WTC11 (cell line): Measurements from ENCODE around the gene HNF1A. TPM values are rescaled to one million over a fixed set of nuclear protein-coding genes. Genes with fewer than 3 reads are reported as not detected.

Experiments
- ATAC-seq: fragments of 200-7000 bp; cut with Tn5 transposase; 2 replicates; pipeline ENCODE4 v1.10.0; 2021; ENCODE audit warnings: mild to moderate bottlenecking, moderate library complexity
- CTCF ChIA-PET: fragments of 300-600 bp; sonication (Branson Sonifier 250); formaldehyde crosslinking; loops from one replicate; lab custom pipeline; 2021; ENCODE audit warnings: antibody characterized with exemption; lab: Charles Lee
- POLR2A ChIA-PET: fragments of 350-600 bp; sonication (Branson Sonifier 250); formaldehyde crosslinking; loops from one replicate; lab custom pipeline; 2021; ENCODE audit warnings: antibody characterized with exemption; lab: Charles Lee
- DNase-seq: peaks from one replicate; pipeline ENCODE4 v3.0.0; 2021; ENCODE audit warnings: low spot score
- H3K27ac Mint-ChIP-seq: 2 replicates; pipeline ENCODE4 v1.8.0; 2021; ENCODE audit warnings: mixed read lengths
- H3K27me3 Mint-ChIP-seq: 2 replicates; pipeline ENCODE4 v1.8.0; 2021; ENCODE audit warnings: low read depth, mild to moderate bottlenecking, moderate library complexity, mixed read lengths
- H3K36me3 Mint-ChIP-seq: 2 replicates; pipeline ENCODE4 v1.8.0; 2021; ENCODE audit warnings: mixed read lengths
- H3K4me1 Mint-ChIP-seq: 2 replicates; pipeline ENCODE4 v1.8.0; 2022; ENCODE audit warnings: mixed read lengths
- H3K4me3 Mint-ChIP-seq: 2 replicates; pipeline ENCODE4 v1.8.0; 2021; ENCODE audit warnings: mild to moderate bottlenecking, moderate library complexity, mixed read lengths
- H3K9me3 Mint-ChIP-seq: 2 replicates; pipeline ENCODE4 v1.8.0; 2021; ENCODE audit warnings: mixed read lengths
- ESRRA ChIP-seq: sonication (generic); formaldehyde crosslinking; IDR thresholded peaks from 2 replicates; pipeline ENCODE4 v1.8.1; 2022; ENCODE audit warnings: mild to moderate bottlenecking, missing genetic modification reagents, borderline replicate concordance
- ETV6 ChIP-seq: sonication (generic); formaldehyde crosslinking; IDR thresholded peaks from 2 replicates; pipeline ENCODE4 v1.8.1; 2022; ENCODE audit warnings: mild to moderate bottlenecking, missing genetic modification reagents
- GTF2I ChIP-seq: fragments of 250-450 bp; sonication (Bioruptor Pico); conservative IDR thresholded peaks from 2 replicates; pipeline ENCODE4 v1.4.0; 2021; ENCODE audit warnings: mild to moderate bottlenecking
- MXD4 ChIP-seq: fragments of 250-450 bp; sonication (Bioruptor Pico); IDR thresholded peaks from 2 replicates; pipeline ENCODE4 v1.8.0; 2021; ENCODE audit warnings: mild to moderate bottlenecking, moderate library complexity, borderline replicate concordance
- MYBL2 ChIP-seq: sonication (generic); formaldehyde crosslinking; IDR thresholded peaks from 2 replicates; pipeline ENCODE4 v1.8.1; 2023; ENCODE audit warnings: mild to moderate bottlenecking, moderate library complexity, missing genetic modification reagents
- NFE2L1 ChIP-seq: sonication (generic); formaldehyde crosslinking; IDR thresholded peaks from 2 replicates; pipeline ENCODE4 v1.8.1; 2023; ENCODE audit warnings: missing genetic modification reagents
- NR3C1 ChIP-seq: sonication (generic); formaldehyde crosslinking; conservative IDR thresholded peaks from 2 replicates; pipeline ENCODE4 v1.8.1; 2023; ENCODE audit warnings: low read depth, mild to moderate bottlenecking, missing genetic modification reagents
- RORB ChIP-seq: fragments of 250-450 bp; sonication (Bioruptor Pico); IDR thresholded peaks from 2 replicates; pipeline ENCODE4 v1.9.0; 2021; ENCODE audit warnings: mild to moderate bottlenecking
- SOX15 ChIP-seq: fragments of 250-450 bp; sonication (Bioruptor Pico); IDR thresholded peaks from 2 replicates; pipeline ENCODE4 v1.9.0; 2021; ENCODE audit warnings: mild to moderate bottlenecking
- TP53 ChIP-seq: sonication (generic); formaldehyde crosslinking; IDR thresholded peaks from 2 replicates; pipeline ENCODE4 v1.8.1; 2023; ENCODE audit warnings: mild to moderate bottlenecking, missing genetic modification reagents
- ZNF138 ChIP-seq: sonication (generic); formaldehyde crosslinking; conservative IDR thresholded peaks from 2 replicates; pipeline ENCODE4 v1.8.1; 2022; ENCODE audit warnings: mild to moderate bottlenecking, moderate library complexity, missing genetic modification reagents
- ZNF416 ChIP-seq: fragments of 250-450 bp; sonication (Bioruptor Pico); IDR thresholded peaks from 2 replicates; pipeline ENCODE4 v1.9.0; 2021; ENCODE audit warnings: mild to moderate bottlenecking, inconsistent platforms
- ZNF423 ChIP-seq: fragments of 250-450 bp; sonication (Bioruptor Pico); IDR thresholded peaks from 2 replicates; pipeline ENCODE4 v2.1.2; 2022; ENCODE audit warnings: mild to moderate bottlenecking, moderate library complexity
- total RNA-seq: library from RNA; stranded (reverse); gene quantifications from 3 replicates; pipeline ENCODE4 v1.2.3, GENCODE V29; 2021
- TF ChIP-seq, protein P1 (sequence below): sonication (generic); formaldehyde crosslinking; IDR thresholded peaks from 2 replicates; pipeline ENCODE4 v1.8.0; 2023; ENCODE audit warnings: missing genetic modification reagents, mild to moderate bottlenecking, borderline replicate concordance
- TF ChIP-seq, protein P2 (sequence below): sonication (generic); formaldehyde crosslinking; IDR thresholded peaks from 2 replicates; pipeline ENCODE4 v1.8.1; 2023; ENCODE audit warnings: mild to moderate bottlenecking, missing genetic modification reagents
- TF ChIP-seq, protein P3 (sequence below): fragments of 250-450 bp; sonication (Bioruptor Pico); IDR thresholded peaks from 2 replicates; pipeline ENCODE4 v1.9.0; 2021; ENCODE audit warnings: moderate library complexity, mild to moderate bottlenecking, inconsistent platforms, borderline replicate concordance
- TF ChIP-seq, protein P4 (sequence below): sonication (generic); formaldehyde crosslinking; IDR thresholded peaks from 2 replicates; pipeline ENCODE4 v1.8.1; 2022; ENCODE audit warnings: mild to moderate bottlenecking, missing genetic modification reagents, moderate library complexity, borderline replicate concordance
- TF ChIP-seq, protein P5 (sequence below): sonication (generic); formaldehyde crosslinking; IDR thresholded peaks from 2 replicates; pipeline ENCODE4 v1.8.1; 2022; ENCODE audit warnings: low read depth, mild to moderate bottlenecking, moderate library complexity, missing genetic modification reagents, borderline replicate concordance
- TF ChIP-seq, protein P6 (sequence below): fragments of 250-450 bp; sonication (Bioruptor Pico); IDR thresholded peaks from 2 replicates; pipeline ENCODE4 v1.9.0; 2021; ENCODE audit warnings: mild to moderate bottlenecking, borderline replicate concordance
- TF ChIP-seq, protein P7 (sequence below): fragments of 200-600 bp; IDR thresholded peaks from 2 replicates; pipeline ENCODE4 v1.8.0; 2022; ENCODE audit warnings: antibody characterized with exemption

Gene HNF1A
- total RNA-seq, 1 experiment from 2014 or later = not detected

DNA sequence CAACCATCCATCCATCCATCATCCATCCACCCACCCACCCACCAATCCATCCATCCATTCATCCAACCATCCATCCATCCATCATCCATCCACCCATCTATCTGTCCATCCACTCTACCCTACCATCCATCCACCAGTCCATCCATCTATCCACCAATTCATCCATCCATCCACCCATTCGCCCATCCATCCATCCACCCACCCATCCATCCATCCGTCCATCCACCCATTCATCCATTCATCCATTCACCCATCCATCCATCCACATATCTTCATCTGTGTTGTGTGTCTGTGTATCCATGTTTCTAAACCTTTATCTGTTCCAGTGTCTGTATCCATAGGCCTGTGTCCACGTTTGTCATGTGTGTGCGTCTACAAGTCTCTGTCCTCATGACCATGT is 9.9 kb downstream of the HNF1A start:
- H3K27me3 Mint-ChIP-seq = peaks cover 5% of the 10 kb centered on the region; the same call in 1 of the 2 replicates
- peaks cover 12% of the 10 kb centered on the region for H3K9me3 Mint-ChIP-seq
- TF ChIP-seq ETV6 (CRISPR knock-in tag) (no peak), ESRRA (CRISPR knock-in tag) (no peak), NR3C1 (CRISPR knock-in tag) (no peak), ZNF138 (CRISPR knock-in tag) (no peak), ZNF416 (CRISPR knock-in tag) (no peak), SOX15 (CRISPR knock-in tag) (no peak), TP53 (CRISPR knock-in tag) (no peak), MYBL2 (CRISPR knock-in tag) (no peak)
- TF ChIP-seq, protein P1, sequence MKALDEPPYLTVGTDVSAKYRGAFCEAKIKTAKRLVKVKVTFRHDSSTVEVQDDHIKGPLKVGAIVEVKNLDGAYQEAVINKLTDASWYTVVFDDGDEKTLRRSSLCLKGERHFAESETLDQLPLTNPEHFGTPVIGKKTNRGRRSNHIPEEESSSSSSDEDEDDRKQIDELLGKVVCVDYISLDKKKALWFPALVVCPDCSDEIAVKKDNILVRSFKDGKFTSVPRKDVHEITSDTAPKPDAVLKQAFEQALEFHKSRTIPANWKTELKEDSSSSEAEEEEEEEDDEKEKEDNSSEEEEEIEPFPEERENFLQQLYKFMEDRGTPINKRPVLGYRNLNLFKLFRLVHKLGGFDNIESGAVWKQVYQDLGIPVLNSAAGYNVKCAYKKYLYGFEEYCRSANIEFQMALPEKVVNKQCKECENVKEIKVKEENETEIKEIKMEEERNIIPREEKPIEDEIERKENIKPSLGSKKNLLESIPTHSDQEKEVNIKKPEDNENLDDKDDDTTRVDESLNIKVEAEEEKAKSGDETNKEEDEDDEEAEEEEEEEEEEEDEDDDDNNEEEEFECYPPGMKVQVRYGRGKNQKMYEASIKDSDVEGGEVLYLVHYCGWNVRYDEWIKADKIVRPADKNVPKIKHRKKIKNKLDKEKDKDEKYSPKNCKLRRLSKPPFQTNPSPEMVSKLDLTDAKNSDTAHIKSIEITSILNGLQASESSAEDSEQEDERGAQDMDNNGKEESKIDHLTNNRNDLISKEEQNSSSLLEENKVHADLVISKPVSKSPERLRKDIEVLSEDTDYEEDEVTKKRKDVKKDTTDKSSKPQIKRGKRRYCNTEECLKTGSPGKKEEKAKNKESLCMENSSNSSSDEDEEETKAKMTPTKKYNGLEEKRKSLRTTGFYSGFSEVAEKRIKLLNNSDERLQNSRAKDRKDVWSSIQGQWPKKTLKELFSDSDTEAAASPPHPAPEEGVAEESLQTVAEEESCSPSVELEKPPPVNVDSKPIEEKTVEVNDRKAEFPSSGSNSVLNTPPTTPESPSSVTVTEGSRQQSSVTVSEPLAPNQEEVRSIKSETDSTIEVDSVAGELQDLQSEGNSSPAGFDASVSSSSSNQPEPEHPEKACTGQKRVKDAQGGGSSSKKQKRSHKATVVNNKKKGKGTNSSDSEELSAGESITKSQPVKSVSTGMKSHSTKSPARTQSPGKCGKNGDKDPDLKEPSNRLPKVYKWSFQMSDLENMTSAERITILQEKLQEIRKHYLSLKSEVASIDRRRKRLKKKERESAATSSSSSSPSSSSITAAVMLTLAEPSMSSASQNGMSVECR (CRISPR knock-in tag) = no peak
- TF ChIP-seq, protein P2, sequence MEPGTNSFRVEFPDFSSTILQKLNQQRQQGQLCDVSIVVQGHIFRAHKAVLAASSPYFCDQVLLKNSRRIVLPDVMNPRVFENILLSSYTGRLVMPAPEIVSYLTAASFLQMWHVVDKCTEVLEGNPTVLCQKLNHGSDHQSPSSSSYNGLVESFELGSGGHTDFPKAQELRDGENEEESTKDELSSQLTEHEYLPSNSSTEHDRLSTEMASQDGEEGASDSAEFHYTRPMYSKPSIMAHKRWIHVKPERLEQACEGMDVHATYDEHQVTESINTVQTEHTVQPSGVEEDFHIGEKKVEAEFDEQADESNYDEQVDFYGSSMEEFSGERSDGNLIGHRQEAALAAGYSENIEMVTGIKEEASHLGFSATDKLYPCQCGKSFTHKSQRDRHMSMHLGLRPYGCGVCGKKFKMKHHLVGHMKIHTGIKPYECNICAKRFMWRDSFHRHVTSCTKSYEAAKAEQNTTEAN (CRISPR knock-in tag) = no peak
- TF ChIP-seq, protein P3, sequence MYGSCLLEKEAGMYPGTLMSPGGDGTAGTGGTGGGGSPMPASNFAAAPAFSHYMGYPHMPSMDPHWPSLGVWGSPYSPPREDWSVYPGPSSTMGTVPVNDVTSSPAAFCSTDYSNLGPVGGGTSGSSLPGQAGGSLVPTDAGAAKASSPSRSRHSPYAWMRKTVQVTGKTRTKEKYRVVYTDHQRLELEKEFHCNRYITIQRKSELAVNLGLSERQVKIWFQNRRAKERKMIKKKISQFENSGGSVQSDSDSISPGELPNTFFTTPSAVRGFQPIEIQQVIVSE (CRISPR knock-in tag) = no peak
- TF ChIP-seq, protein P4, sequence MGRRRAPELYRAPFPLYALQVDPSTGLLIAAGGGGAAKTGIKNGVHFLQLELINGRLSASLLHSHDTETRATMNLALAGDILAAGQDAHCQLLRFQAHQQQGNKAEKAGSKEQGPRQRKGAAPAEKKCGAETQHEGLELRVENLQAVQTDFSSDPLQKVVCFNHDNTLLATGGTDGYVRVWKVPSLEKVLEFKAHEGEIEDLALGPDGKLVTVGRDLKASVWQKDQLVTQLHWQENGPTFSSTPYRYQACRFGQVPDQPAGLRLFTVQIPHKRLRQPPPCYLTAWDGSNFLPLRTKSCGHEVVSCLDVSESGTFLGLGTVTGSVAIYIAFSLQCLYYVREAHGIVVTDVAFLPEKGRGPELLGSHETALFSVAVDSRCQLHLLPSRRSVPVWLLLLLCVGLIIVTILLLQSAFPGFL (CRISPR knock-in tag) = no peak
- TF ChIP-seq, all 79 proteins: peak for 0
- ChIA-PET CTCF (no interaction called here), POLR2A (no interaction called here)
- DNase-seq (no peak), ATAC-seq (no peak)
- H3K4me1 Mint-ChIP-seq = peaks cover 6% of the 10 kb centered on the region
- H3K27ac Mint-ChIP-seq = no peak overlapping the region
- H3K4me3 Mint-ChIP-seq = no peak overlapping the region
- no peaks in the 10 kb centered on the region for H3K36me3 Mint-ChIP-seq

DNA sequence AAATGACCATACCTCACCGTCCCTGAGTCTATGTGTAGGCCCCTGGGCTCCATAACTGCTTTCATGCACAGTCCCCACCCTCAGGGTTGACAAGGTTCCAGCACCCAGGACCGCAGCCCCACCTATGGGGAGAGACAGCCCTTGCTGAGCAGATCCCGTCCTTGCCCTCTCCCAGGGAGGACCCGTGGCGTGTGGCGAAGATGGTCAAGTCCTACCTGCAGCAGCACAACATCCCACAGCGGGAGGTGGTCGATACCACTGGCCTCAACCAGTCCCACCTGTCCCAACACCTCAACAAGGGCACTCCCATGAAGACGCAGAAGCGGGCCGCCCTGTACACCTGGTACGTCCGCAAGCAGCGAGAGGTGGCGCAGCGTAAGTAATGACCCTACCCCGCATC is 10.3 kb downstream of the HNF1A start:
- Mint-ChIP-seq H3K36me3 (no peaks in the 10 kb centered on the region), H3K4me3 (no peak overlapping the region), H3K9me3 (peaks cover 12% of the 10 kb centered on the region), H3K27me3 (peaks cover 5% of the 10 kb centered on the region; the same call in 1 of the 2 replicates), H3K4me1 (peaks cover 6% of the 10 kb centered on the region), H3K27ac (no peak overlapping the region)
- ATAC-seq (no peak), DNase-seq (no peak)
- ChIA-PET CTCF (no interaction called here), POLR2A (no interaction called here)
- no peak for TF ChIP-seq ZNF423 (CRISPR knock-in tag)
- TF ChIP-seq, protein P5, sequence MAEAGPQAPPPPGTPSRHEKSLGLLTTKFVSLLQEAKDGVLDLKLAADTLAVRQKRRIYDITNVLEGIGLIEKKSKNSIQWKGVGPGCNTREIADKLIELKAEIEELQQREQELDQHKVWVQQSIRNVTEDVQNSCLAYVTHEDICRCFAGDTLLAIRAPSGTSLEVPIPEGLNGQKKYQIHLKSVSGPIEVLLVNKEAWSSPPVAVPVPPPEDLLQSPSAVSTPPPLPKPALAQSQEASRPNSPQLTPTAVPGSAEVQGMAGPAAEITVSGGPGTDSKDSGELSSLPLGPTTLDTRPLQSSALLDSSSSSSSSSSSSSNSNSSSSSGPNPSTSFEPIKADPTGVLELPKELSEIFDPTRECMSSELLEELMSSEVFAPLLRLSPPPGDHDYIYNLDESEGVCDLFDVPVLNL = no peak
- TF ChIP-seq, protein P6, sequence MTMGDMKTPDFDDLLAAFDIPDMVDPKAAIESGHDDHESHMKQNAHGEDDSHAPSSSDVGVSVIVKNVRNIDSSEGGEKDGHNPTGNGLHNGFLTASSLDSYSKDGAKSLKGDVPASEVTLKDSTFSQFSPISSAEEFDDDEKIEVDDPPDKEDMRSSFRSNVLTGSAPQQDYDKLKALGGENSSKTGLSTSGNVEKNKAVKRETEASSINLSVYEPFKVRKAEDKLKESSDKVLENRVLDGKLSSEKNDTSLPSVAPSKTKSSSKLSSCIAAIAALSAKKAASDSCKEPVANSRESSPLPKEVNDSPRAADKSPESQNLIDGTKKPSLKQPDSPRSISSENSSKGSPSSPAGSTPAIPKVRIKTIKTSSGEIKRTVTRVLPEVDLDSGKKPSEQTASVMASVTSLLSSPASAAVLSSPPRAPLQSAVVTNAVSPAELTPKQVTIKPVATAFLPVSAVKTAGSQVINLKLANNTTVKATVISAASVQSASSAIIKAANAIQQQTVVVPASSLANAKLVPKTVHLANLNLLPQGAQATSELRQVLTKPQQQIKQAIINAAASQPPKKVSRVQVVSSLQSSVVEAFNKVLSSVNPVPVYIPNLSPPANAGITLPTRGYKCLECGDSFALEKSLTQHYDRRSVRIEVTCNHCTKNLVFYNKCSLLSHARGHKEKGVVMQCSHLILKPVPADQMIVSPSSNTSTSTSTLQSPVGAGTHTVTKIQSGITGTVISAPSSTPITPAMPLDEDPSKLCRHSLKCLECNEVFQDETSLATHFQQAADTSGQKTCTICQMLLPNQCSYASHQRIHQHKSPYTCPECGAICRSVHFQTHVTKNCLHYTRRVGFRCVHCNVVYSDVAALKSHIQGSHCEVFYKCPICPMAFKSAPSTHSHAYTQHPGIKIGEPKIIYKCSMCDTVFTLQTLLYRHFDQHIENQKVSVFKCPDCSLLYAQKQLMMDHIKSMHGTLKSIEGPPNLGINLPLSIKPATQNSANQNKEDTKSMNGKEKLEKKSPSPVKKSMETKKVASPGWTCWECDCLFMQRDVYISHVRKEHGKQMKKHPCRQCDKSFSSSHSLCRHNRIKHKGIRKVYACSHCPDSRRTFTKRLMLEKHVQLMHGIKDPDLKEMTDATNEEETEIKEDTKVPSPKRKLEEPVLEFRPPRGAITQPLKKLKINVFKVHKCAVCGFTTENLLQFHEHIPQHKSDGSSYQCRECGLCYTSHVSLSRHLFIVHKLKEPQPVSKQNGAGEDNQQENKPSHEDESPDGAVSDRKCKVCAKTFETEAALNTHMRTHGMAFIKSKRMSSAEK = no peak
- TF ChIP-seq RORB (CRISPR knock-in tag) = no peak
- TF ChIP-seq, protein P7, sequence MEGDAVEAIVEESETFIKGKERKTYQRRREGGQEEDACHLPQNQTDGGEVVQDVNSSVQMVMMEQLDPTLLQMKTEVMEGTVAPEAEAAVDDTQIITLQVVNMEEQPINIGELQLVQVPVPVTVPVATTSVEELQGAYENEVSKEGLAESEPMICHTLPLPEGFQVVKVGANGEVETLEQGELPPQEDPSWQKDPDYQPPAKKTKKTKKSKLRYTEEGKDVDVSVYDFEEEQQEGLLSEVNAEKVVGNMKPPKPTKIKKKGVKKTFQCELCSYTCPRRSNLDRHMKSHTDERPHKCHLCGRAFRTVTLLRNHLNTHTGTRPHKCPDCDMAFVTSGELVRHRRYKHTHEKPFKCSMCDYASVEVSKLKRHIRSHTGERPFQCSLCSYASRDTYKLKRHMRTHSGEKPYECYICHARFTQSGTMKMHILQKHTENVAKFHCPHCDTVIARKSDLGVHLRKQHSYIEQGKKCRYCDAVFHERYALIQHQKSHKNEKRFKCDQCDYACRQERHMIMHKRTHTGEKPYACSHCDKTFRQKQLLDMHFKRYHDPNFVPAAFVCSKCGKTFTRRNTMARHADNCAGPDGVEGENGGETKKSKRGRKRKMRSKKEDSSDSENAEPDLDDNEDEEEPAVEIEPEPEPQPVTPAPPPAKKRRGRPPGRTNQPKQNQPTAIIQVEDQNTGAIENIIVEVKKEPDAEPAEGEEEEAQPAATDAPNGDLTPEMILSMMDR = no peak
- TF ChIP-seq MYBL2 (CRISPR knock-in tag) = no peak
- no peak for TF ChIP-seq GTF2I (CRISPR knock-in tag)
- no peak for TF ChIP-seq NFE2L1
- no peak for TF ChIP-seq MXD4 (CRISPR knock-in tag)
